Embryonic facial prominence (tissue), 1 donor: Measurements from ENCODE around the gene ETFRF1.

Experiments
- DNase-seq: peaks from one replicate; pipeline ENCODE4 v3.0.0-alpha.2; 2016; ENCODE audit errors: extremely low spot score

The ETFRF1 gene

GRCh38 chr12:25213338-25213737 lies 18.3 kb downstream of the ETFRF1 start:
- no peak for DNase-seq

DNA sequence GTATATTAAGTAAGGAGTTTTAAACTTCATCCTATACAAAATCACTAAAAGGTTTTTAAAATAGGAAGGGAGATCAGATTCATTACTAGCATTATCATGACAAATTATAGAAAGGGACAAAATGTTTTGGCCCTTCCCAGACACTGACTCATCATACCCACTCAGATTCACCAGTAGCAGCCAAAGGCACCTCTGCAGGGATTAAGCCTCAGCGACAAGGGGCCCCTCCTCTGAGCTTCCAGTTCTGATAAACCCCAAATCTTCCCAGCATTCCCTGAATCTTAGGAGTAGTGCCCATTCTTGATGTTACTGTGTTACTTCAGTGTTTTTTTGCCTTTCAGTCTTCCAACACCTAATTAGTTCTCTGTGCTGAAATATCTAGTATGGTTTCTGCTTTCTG lies 41.2 kb downstream of the ETFRF1 start:
- no peak for DNase-seq

DNA sequence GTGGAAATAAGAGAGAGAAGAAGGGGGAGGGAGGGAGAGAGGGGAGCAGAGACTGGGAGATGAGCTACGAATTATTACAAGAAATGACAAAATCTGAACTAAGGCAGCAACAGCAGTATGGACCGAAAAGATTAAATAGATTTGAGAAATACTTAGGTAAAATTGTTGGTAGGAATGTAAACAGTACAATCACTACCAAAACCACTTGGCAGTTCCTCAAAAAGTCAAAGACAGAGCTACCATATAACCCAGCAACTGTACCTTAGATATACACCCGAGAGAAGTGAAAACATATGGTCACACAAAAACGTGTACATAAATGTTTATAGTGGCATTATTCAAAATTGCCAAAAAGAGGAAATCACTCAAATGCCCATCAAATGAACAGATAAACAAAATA lies 41.6 kb downstream of the ETFRF1 start:
- no peak for DNase-seq

GRCh38 chr12:25241167-25242020 lies 46.4 kb downstream of the ETFRF1 start:
- peak; percentile 43 for DNase-seq

- DNase-seq: no peak
These were observed 48.1 kb downstream of the ETFRF1 start for GRCh38 chr12:25242981-25243679.

- DNase-seq: no peak
These were observed 48.6 kb downstream of the ETFRF1 start for GRCh38 chr12:25243680-25243990.

DNA sequence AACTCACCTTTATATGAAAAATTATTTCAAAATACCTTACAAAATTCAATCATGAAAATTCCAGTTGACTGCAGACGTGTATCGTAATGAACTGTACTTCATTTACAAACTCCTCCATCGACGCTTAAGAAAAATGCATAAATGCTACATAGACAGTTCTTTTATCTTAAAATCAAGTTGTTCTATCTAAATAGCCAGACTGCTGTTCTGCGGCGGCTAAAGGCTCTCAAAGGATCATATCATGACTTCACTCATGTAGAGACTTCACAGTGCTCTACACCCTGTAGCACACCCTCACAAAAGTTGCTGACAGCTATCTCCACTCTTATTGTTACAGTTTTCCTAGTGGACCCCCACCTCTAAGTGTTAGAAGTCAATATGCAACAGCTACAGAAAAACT lies 50.5 kb downstream of the ETFRF1 start:
- no peak for DNase-seq

DNA sequence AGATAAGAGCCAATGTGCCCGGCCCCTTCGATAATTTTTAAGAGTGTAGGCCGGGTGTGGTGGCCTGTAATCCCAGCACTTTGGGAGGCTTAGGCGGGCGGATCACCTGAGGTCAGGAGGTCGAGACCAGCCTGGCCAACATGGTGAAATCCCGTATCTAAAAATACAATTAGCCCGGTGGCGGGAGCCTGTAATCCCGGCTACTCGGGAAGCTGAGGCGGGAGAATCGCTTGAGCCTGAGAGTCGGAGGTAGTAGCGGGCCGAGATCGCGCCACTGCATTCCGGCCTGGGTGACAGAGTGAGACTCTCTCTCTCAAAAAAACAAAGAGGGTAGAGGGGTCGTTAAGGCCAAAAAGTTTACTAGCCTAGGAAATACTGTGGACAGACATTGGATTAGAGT lies 53.1 kb downstream of the ETFRF1 start:
- no peak for DNase-seq

- no peak for DNase-seq
These were observed 53.7 kb downstream of the ETFRF1 start for GRCh38 chr12:25248732-25249131.

DNA sequence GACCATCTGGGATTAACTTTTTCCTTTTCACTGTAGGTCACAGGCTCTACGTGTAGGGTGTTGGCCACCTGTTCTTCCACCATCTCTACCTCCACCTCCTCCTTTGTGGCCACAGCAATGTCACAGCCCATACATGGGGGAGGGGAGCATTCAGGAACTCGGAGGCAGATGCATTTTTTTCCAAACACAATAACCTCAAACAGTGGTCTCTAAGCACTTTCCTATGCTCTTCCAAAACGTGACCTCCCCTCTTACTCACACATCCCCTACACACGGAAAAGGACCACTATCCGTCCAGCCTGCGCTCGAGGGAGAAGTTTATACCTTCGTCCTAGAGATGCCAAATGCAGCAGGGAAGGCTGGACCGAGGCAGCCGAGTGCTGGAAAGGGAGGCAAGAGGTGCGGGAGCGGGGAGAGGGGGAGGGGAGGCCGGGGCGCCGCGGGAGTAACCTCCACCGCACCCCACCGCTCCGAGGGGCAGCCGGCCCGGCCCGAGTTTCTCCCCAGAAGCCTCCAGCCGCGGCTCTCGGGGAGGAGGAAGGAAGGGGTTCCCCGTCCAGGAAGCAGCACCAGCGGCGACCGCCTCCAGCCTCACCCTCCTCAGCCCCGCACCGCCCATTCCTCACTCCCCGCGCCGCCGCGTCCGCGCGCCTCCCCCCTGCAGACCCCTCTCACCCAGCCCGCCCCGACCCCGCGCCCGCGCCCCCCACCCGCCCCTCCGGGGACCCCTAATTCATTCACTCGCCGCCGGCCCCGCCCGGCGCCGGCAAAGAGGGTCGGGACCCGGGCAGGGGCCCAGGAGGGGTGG lies 55.1 kb downstream of the ETFRF1 start:
- peak; percentile 28 for DNase-seq

- DNase-seq: peak; percentile 95
These were observed 56.0 kb downstream of the ETFRF1 start, which contains the start of gene KRAS for GRCh38 chr12:25250744-25251730. TSS of gene KRAS (minus strand) at chr12:25250929.

- DNase-seq: no peak
These were observed 56.7 kb downstream of the ETFRF1 start for GRCh38 chr12:25251769-25252168.

DNA sequence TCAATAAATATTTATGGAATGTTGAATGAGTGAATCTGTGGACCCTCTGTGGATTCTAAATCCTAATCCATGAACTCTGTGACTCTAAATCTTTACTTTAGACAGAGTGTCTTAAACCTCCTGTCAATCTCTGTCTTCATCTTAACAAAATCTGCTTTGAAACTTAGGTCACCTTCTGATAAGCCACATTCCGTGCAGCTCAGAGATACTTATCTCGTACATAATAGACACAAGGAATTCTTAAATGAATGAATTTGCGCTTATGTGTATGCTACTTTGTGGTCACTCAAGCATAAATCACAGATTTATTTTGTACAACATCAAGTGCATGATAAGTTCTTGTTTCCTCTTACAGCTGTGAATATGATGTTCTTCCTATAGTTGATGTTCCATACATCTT lies 57.9 kb downstream of the ETFRF1 start:
- DNase-seq: no peak

DNA sequence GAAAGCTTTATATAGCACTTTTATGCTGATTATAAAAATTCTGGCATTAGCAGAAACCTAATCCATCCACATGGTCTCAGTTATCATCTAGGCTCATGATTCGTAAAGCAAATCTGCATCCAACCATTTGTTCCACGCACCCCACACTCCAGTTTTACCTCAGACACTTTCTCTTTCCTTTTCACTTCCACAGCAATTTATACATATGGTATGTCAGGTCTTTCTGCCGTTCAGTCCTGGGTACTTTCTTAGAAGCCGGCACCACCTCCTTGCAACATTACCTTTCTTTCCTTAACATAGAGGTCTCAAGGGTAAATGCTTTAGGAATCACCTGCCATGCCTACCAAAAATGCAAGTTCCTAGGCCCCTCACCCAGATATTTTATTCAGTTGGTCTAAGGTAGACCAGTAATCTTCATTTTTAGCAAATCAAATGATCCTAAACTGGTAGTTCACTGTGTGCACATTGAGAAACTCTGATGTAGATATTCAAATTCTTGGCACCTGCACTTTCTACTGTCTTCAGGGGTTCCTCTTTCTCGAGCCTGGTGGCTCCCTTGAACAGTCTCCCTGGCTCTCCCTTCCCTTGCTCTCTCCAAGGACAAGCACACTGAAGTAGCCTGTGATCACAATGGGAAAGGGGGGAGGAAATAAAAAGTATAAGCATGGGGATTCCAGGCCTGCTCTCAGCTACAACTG lies 58.5 kb downstream of the ETFRF1 start:
- DNase-seq: no peak

DNA sequence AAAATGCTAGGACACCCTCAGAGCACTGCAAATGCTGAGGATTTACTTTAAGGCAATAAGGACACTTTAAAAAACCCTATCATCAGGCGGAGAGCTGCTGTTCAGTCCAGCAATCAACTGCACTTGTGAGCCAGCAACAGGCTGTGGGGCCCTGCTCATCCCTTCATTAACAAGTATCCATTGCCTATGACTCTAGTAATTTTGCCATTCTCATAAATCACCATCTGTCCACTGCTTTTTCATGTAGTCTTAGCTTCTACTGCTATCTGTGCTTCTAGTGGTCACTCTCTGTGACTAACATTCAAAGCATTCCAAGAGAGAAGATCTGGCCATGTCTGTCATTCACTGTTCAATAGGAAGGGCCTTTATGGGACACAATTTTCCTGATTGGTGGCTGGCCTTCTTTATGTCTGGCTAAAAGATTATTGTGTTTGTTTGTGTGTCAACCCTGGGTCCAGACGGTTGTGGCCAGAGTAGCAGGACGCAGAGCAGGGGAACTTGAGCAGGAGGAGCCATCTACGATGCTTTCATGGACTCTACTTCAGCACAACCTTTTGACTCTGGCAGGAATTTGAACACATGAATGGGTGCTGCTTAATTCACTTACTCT lies 59.3 kb downstream of the ETFRF1 start:
- no peak for DNase-seq
